OCI-LY1 (cell line): ENCODE measurements around the gene CCDC51.
"Not testable (repeated sequence)": the region's sequence is repeated elsewhere in the genome, so short reads cannot be mapped to it uniquely, and the experiment has no call there.

Experiments used
- EZH2 ChIP-seq: fragments of 200-600 bp; sonication (generic), shearing (Covaris generic); IDR thresholded peaks from 2 replicates; pipeline ENCODE4 v1.8.0; 2017; ENCODE audit warnings: borderline replicate concordance, mixed run types, mild to moderate bottlenecking, antibody characterized with exemption, low read length, moderate library complexity, mixed read lengths
- TF ChIP-seq, protein P1 (sequence below): fragments of 200-600 bp; sonication (generic), shearing (Covaris generic); IDR thresholded peaks from 2 replicates; pipeline ENCODE4 v1.5.1; 2017; ENCODE audit warnings: mild to moderate bottlenecking, antibody characterized with exemption, low read length, moderate library complexity, mixed read lengths

DNA sequence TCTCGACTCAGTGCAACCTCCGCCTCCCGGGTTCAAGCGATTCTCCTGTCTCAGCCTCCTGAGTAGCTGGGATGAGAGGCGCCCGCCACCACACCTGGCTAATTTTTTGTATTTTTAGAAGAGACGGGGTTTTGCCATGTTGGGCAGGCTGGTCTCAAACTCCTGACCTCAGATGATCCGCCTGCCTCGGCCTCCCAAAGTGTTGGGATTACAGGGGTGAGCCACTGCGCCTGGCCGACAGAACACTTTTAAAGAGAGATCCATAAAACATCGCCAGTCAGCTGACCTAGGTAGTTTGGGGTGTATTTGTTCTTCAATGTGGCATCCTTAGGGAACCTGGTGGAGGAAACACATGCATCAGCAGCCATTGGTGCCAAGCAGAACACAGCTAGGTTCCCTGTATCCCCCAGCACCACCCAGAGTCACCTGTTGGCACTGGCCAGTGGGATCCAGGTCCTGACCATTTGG lies 38.5 kb downstream of the CCDC51 start:
- TF ChIP-seq, protein P1, sequence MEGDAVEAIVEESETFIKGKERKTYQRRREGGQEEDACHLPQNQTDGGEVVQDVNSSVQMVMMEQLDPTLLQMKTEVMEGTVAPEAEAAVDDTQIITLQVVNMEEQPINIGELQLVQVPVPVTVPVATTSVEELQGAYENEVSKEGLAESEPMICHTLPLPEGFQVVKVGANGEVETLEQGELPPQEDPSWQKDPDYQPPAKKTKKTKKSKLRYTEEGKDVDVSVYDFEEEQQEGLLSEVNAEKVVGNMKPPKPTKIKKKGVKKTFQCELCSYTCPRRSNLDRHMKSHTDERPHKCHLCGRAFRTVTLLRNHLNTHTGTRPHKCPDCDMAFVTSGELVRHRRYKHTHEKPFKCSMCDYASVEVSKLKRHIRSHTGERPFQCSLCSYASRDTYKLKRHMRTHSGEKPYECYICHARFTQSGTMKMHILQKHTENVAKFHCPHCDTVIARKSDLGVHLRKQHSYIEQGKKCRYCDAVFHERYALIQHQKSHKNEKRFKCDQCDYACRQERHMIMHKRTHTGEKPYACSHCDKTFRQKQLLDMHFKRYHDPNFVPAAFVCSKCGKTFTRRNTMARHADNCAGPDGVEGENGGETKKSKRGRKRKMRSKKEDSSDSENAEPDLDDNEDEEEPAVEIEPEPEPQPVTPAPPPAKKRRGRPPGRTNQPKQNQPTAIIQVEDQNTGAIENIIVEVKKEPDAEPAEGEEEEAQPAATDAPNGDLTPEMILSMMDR: not testable (repeated sequence)
- TF ChIP-seq EZH2: not testable (repeated sequence)
